Spleen (tissue), 7 donors: ENCODE results near the gene PPP1R9A.

ENCODE experiments used
- POLR2A ChIP-seq, 3 donors: fragments of 450-650 bp; IDR thresholded peaks; one replicate each; pipeline ENCODE4 v1.5.1; 2017; ENCODE audit warnings: antibody characterized with exemption in 3 of 3, mild to moderate bottlenecking in 1 of 3
- POLR2AphosphoS5 ChIP-seq, 3 donors: sonication (generic); formaldehyde crosslinking; IDR thresholded peaks; one replicate each; pipeline ENCODE4 v1.5.1; 2017; ENCODE audit warnings: antibody characterized with exemption in 3 of 3
- TF ChIP-seq, protein P1 (sequence below), 11 experiments: fragments of 200-600 bp in 7 of 11; fragments of 450-650 bp in 4 of 11; sonication (generic) in 4 of 11; IDR thresholded peaks in 8 of 11; conservative IDR thresholded peaks in 3 of 11; 1 replicate in 7 of 11; 2 replicates in 4 of 11; pipeline versions ENCODE4 v1.4.0 to v1.8.0; 2016 to 2021; ENCODE audit warnings: antibody characterized with exemption in 11 of 11, inconsistent platforms in 4 of 11, mild to moderate bottlenecking in 1 of 11
- donor health status: DM: no; HTN: no; CAD: no; lungs with moderate emphysema.
- donor health status: DM: no; HTN: no; CAD: no.
- donor health status: DM: no; HTN: no; CAD: no.

DNA sequence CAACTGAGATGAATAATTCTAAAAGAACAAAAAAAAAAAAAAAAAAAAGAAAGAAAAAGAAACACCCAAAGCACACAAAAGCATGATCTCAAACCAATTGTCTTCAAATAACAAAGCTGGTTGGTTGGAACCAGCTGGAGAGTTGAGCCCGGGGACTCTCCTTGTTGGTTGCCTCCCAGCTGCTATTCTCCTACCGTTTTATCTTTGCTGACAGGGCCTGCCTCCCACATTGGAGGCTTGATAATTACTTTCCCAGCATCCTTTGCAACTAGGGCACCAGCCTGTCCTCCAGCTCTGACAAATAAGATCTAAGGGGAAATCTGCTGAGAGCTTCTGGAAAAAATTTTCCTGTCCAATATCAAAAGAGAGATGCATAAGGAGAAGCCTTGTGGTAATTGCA lies 410.2 kb downstream of the PPP1R9A start:
- no peak for TF ChIP-seq POLR2A (IDR thresholded peaks at IDR 0.05)
- TF ChIP-seq, protein P1, sequence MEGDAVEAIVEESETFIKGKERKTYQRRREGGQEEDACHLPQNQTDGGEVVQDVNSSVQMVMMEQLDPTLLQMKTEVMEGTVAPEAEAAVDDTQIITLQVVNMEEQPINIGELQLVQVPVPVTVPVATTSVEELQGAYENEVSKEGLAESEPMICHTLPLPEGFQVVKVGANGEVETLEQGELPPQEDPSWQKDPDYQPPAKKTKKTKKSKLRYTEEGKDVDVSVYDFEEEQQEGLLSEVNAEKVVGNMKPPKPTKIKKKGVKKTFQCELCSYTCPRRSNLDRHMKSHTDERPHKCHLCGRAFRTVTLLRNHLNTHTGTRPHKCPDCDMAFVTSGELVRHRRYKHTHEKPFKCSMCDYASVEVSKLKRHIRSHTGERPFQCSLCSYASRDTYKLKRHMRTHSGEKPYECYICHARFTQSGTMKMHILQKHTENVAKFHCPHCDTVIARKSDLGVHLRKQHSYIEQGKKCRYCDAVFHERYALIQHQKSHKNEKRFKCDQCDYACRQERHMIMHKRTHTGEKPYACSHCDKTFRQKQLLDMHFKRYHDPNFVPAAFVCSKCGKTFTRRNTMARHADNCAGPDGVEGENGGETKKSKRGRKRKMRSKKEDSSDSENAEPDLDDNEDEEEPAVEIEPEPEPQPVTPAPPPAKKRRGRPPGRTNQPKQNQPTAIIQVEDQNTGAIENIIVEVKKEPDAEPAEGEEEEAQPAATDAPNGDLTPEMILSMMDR (IDR thresholded peaks at IDR 0.05 in 8 of 11, conservative IDR thresholded peaks at IDR 0.05 in 3 of 11): no peak
- no peak for TF ChIP-seq POLR2AphosphoS5 (IDR thresholded peaks at IDR 0.05)
